HepG2 (cell line): ENCODE data around the gene ZNF618. TPM values are rescaled to one million over a fixed set of nuclear protein-coding genes. Genes with fewer than 3 reads are reported as not detected.

Source experiments
- ATAC-seq: fragments of 200-7000 bp; cut with Tn5 transposase; 3 replicates; pipeline ENCODE4 v1.9.1; 2020; ENCODE audit warnings: mild to moderate bottlenecking, moderate library complexity
- BruUV-seq: library from RNA; stranded (reverse); fragments of 400-500 nt; replicated peaks from 2 replicates; lab custom pipeline; 2021; lab: Mats Ljungman, UMichigan
- CTCF ChIA-PET: fragments of 300-600 bp; formaldehyde crosslinking; extraction: SDS; loops from one replicate; lab custom pipeline; 2021; ENCODE audit warnings: low total read pairs, inconsistent platforms, low intra/inter-chr PET ratio; lab: Yijun Ruan, JAX
- POLR2A ChIA-PET: fragments of 350-600 bp; sonication (Branson Sonifier 250); formaldehyde crosslinking; loops from one replicate; lab custom pipeline; 2020; ENCODE audit warnings: antibody characterized with exemption, inconsistent platforms; lab: Yijun Ruan, JAX
- DNase-seq: peaks from one replicate; pipeline ENCODE4 v3.0.0-alpha.2; 2015; ENCODE audit warnings: low spot score
- FAIRE-seq: peaks from 3 replicates; lab custom pipeline; 2011; peaks lifted over from hg19 to GRCh38; lab: Jason Lieb, UNC
- H2AFZ ChIP-seq: one replicate; pipeline ENCODE4 v1.6.1; 2011; ENCODE audit warnings: low read length, inconsistent platforms
- H3K27ac ChIP-seq: fragments of 300-600 bp; 3 replicates; pipeline ENCODE4 v1.8.0; 2011; ENCODE audit warnings: mixed run types, mild to moderate bottlenecking, mixed read lengths, low read length, inconsistent platforms; ENCODE audit not compliant: insufficient read depth; ENCODE audit errors: extremely low read length
- H3K27me3 ChIP-seq, 2 experiments: fragments of 200-600 bp in 1 of 2; 2 replicates in 1 of 2; 3 replicates in 1 of 2; pipeline versions ENCODE4 v1.6.0 to v1.8.0; 2011; ENCODE audit warnings: low read length in 2 of 2, mild to moderate bottlenecking in 2 of 2, moderate library complexity in 2 of 2, inconsistent platforms in 1 of 2; ENCODE audit not compliant: insufficient read depth in 2 of 2, control insufficient read depth in 1 of 2
- H3K36me3 ChIP-seq, 2 experiments: fragments of 200-600 bp in 1 of 2; replicated peaks in 1 of 2; 2 replicates in 1 of 2; 3 replicates in 1 of 2; pipeline versions ENCODE4 v1.5.1 to v1.8.0; 2011; ENCODE audit warnings: low read length in 2 of 2, inconsistent platforms in 1 of 2; ENCODE audit not compliant: insufficient read depth in 2 of 2, control insufficient read depth in 1 of 2
- H3K4me1 ChIP-seq: 2 replicates; pipeline ENCODE4 v1.5.1; 2012; ENCODE audit warnings: low read length, inconsistent platforms; ENCODE audit not compliant: insufficient read depth
- H3K4me2 ChIP-seq: 2 replicates; pipeline ENCODE4 v1.6.0; 2011; ENCODE audit warnings: low read depth, low read length, inconsistent platforms
- H3K4me3 ChIP-seq, 3 experiments: fragments of 200-600 bp in 1 of 3; sonication (generic), shearing (Covaris generic) in 1 of 3; replicated peaks in 1 of 3; 2 replicates each; pipeline ENCODE4 v1.5.1; 2011 to 2016; ENCODE audit warnings: low read length in 3 of 3, inconsistent platforms in 2 of 3, low read depth in 2 of 3, mild to moderate bottlenecking in 2 of 3, control low read depth in 1 of 3, mixed read lengths in 1 of 3; ENCODE audit not compliant: insufficient read depth in 1 of 3
- H3K79me2 ChIP-seq: one replicate; pipeline ENCODE4 v1.6.1; 2011; ENCODE audit warnings: low read length, inconsistent platforms; ENCODE audit not compliant: insufficient read depth
- H3K9ac ChIP-seq: 2 replicates; pipeline ENCODE4 v1.6.0; 2011; ENCODE audit warnings: mild to moderate bottlenecking, low read depth, low read length, inconsistent platforms; ENCODE audit not compliant: insufficient read depth
- H3K9me3 ChIP-seq: 2 replicates; pipeline ENCODE4 v1.5.1; 2012; ENCODE audit warnings: mild to moderate bottlenecking, low read length
- H4K20me1 ChIP-seq: 2 replicates; pipeline ENCODE4 v1.6.0; 2011; ENCODE audit warnings: inconsistent platforms, mild to moderate bottlenecking, low read length, moderate library complexity; ENCODE audit not compliant: insufficient read depth
- CCAR2 ChIP-seq: fragments of 200-400 bp; formaldehyde crosslinking; optimal IDR thresholded peaks from 2 replicates; pipeline ENCODE3; 2018; ENCODE audit warnings: low read depth, mild to moderate bottlenecking, low read length, moderate library complexity
- HNF4A ChIP-seq: sonication (generic); formaldehyde crosslinking; IDR thresholded peaks from 2 replicates; pipeline ENCODE4 v1.4.0; 2020; ENCODE audit warnings: missing genetic modification reagents
- HOXA9 ChIP-seq: sonication (generic); formaldehyde crosslinking; IDR thresholded peaks from 2 replicates; pipeline ENCODE4 v1.8.1; 2022; ENCODE audit warnings: missing genetic modification reagents, mild to moderate bottlenecking, moderate library complexity, borderline replicate concordance
- JUN ChIP-seq: sonication (generic); formaldehyde crosslinking; IDR thresholded peaks from 2 replicates; pipeline ENCODE4 v1.4.0; 2020; ENCODE audit warnings: mild to moderate bottlenecking, missing genetic modification reagents
- KLF13 ChIP-seq: sonication (generic); formaldehyde crosslinking; IDR thresholded peaks from 2 replicates; pipeline ENCODE4 v1.4.0; 2020; ENCODE audit warnings: mild to moderate bottlenecking, missing genetic modification reagents
- NFRKB ChIP-seq: fragments of 450-650 bp; IDR thresholded peaks from 2 replicates; pipeline ENCODE4 v1.6.1; 2017
- NPAS2 ChIP-seq: sonication (generic); formaldehyde crosslinking; IDR thresholded peaks from 2 replicates; pipeline ENCODE4 v1.8.0; 2022; ENCODE audit warnings: mild to moderate bottlenecking, missing genetic modification reagents, borderline replicate concordance
- SKI ChIP-seq: fragments of 450-650 bp; IDR thresholded peaks from one replicate; pipeline ENCODE4 v1.6.1; 2018; ENCODE audit warnings: mild to moderate bottlenecking; ENCODE audit not compliant: partially characterized antibody
- SMAD9 ChIP-seq: sonication (generic); formaldehyde crosslinking; IDR thresholded peaks from 2 replicates; pipeline ENCODE4 v1.5.1; 2020; ENCODE audit warnings: mild to moderate bottlenecking, missing genetic modification reagents
- SP4 ChIP-seq: sonication (generic); formaldehyde crosslinking; IDR thresholded peaks from 2 replicates; pipeline ENCODE4 v1.8.1; 2023; ENCODE audit warnings: mild to moderate bottlenecking, missing genetic modification reagents
- ZHX1 ChIP-seq: sonication (generic); formaldehyde crosslinking; IDR thresholded peaks from 2 replicates; pipeline ENCODE4 v1.8.1; 2022; ENCODE audit warnings: low read depth, mild to moderate bottlenecking, missing genetic modification reagents
- ZNF564 ChIP-seq: sonication (generic); formaldehyde crosslinking; IDR thresholded peaks from 2 replicates; pipeline ENCODE4 v1.8.1; 2023; ENCODE audit warnings: mild to moderate bottlenecking, missing genetic modification reagents
- ZNF839 ChIP-seq: sonication (generic); formaldehyde crosslinking; IDR thresholded peaks from 2 replicates; pipeline ENCODE4 v1.4.0; 2020; ENCODE audit warnings: missing genetic modification reagents, mild to moderate bottlenecking, borderline replicate concordance
- ZNF883 ChIP-seq: sonication (generic); formaldehyde crosslinking; IDR thresholded peaks from 2 replicates; pipeline ENCODE4 v1.5.1; 2020; ENCODE audit warnings: mild to moderate bottlenecking, missing genetic modification reagents; ENCODE audit errors: not compliant biosample characterization
- ZSCAN21 ChIP-seq: sonication (generic); formaldehyde crosslinking; IDR thresholded peaks from 2 replicates; pipeline ENCODE4 v1.8.0; 2022; ENCODE audit warnings: mild to moderate bottlenecking, missing genetic modification reagents, moderate library complexity, borderline replicate concordance
- WGBS: methylation state at CpG from one replicate; pipeline ENCODE4 v1.1.6; 2017; ENCODE audit warnings: low lambda C conversion rate; 5-methylcytosine and 5-hydroxymethylcytosine counted together
- in situ Hi-C: cut with HindIII; loops from 2 replicates; pipeline ENCODE4 v1.10.0; 2017; ENCODE audit warnings: low pct_unique_long_range_greater_than_20kb; ENCODE audit not compliant: extremely low pct_ligation_motif_present
- intact Hi-C: fragments of 100-400 bp; cut with micrococcal nuclease; formaldehyde crosslinking; loops from one replicate; pipeline ENCODE4 v1.10.0; 2022; ENCODE audit not compliant: unreplicated experiment
- polyA plus RNA-seq, 8 experiments: library from polyadenylated mRNA; depleted of rRNA in 3 of 8; stranded (reverse) in 7 of 8; unstranded in 1 of 8; fragments of >200 nt; fragmentation: Illumina TruSeq in 4 of 8; extraction: Trizol in 4 of 8; gene quantifications; 2 replicates each; pipeline versions ENCODE4 v1.2.1 to v1.2.3, GENCODE V29; 2011 to 2016; ENCODE audit warnings: low read depth in 4 of 8, missing spikeins in 1 of 8, mixed read lengths in 1 of 8; ENCODE audit not compliant: insufficient read depth in 1 of 8
- total RNA-seq, 5 experiments: library from RNA; depleted of rRNA; stranded (reverse); fragments of >200 nt; fragmentation: Illumina TruSeq; extraction: Trizol; gene quantifications; 2 replicates each; pipeline ENCODE4 v1.2.3, GENCODE V29; 2016; ENCODE audit warnings: low read depth in 1 of 5
- TF ChIP-seq, protein P1 (sequence below): sonication (generic); formaldehyde crosslinking; IDR thresholded peaks from 2 replicates; pipeline ENCODE4 v1.8.0; 2022; ENCODE audit warnings: low read depth, missing genetic modification reagents

ZNF618 gene
- total and polyA plus RNA-seq, 2 of the 13 experiments (the other 11 are each of a cell fraction or from before 2014, with no cell fraction given), result 0.07 TPM

DNA sequence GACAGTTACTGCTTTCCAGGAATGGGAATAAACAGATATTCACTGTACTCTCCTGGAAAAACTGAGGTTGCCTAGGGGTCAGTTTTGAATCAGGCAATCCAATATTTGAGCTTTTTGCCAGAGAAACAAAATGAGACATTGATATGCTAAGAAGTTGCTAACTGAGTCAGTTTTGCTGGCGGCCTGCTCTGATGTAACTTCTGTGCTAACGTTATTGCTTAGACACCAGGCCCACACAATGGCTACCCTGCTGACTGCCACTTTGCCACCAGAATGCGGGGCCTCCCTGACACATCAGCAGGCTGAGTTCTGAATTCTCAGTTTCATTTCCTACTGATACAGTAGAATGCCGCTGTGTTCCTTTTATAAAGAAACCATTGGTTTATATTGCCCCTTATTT is 18.2 kb upstream of the ZNF618 start (continued):
- TF ChIP-seq, protein P1, sequence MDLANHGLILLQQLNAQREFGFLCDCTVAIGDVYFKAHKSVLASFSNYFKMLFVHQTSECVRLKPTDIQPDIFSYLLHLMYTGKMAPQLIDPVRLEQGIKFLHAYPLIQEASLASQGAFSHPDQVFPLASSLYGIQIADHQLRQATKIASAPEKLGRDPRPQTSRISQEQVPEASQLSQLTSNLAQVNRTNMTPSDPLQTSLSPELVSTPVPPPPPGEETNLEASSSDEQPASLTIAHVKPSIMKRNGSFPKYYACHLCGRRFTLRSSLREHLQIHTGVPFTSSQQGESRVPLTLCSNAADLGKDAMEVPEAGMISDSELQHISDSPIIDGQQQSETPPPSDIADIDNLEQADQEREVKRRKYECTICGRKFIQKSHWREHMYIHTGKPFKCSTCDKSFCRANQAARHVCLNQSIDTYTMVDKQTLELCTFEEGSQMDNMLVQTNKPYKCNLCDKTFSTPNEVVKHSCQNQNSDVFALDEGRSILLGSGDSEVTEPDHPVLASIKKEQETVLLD (CRISPR knock-in tag), result no peak
- TF ChIP-seq ZNF564 (CRISPR knock-in tag), result no peak
- TF ChIP-seq KLF13 (CRISPR knock-in tag), result no peak
- TF ChIP-seq SMAD9 (CRISPR knock-in tag), result no peak

GRCh38 chr9:113858282-113858681 is 17.8 kb upstream of the ZNF618 start:
- Histone ChIP-seq H4K20me1 (no peaks in the 10 kb centered on the region), H3K9ac (no peak overlapping the region), H3K79me2 (no peaks in the 10 kb centered on the region), H2AFZ (no peak overlapping the region), H3K27ac (no peak overlapping the region), H3K4me3 (no peak overlapping the region), H3K4me1 (peaks cover 6% of the 10 kb centered on the region; the same call in 1 of the 2 replicates), H3K4me2 (no peak overlapping the region), H3K36me3 (no peaks in the 10 kb centered on the region), H3K9me3 (no peaks in the 10 kb centered on the region), H3K27me3 (peaks cover 0 to 15% of the 10 kb centered on the region in 2 experiments; a peak in 2 of 5 replicates)
- ATAC-seq (no peak), DNase-seq (no peak), FAIRE-seq (no peak)
- WGBS, result 0% methylated on average over 1 of the region's 1 CpG
- ChIA-PET CTCF (no interaction called here), POLR2A (no interaction called here)
- BruUV-seq, result no TSS peak
- in situ Hi-C loops, result no loop called here
- intact Hi-C loops, result loop anchor here (1.0 kb wide), 1 partner anchor 48 kb away; no protein-coding TSS in a partner anchor
- TF ChIP-seq ZHX1 (CRISPR knock-in tag), result no peak
- TF ChIP-seq SKI, result no peak
- no peak for TF ChIP-seq SP4 (CRISPR knock-in tag)
- TF ChIP-seq ZNF839 (CRISPR knock-in tag), result no peak
- TF ChIP-seq ZNF883 (CRISPR knock-in tag), result no peak
- no peak for TF ChIP-seq HOXA9 (CRISPR knock-in tag)
- no peak for TF ChIP-seq CCAR2
- no peak for TF ChIP-seq NFRKB
- no peak for TF ChIP-seq ZSCAN21
- no peak for TF ChIP-seq HNF4A (CRISPR knock-in tag)
- TF ChIP-seq NPAS2 (CRISPR knock-in tag), result no peak
- TF ChIP-seq JUN (CRISPR knock-in tag), result no peak
